DMS53 treated with DMSO at 0.1 percent for 48 hours (cell line): ENCODE results near the gene DENND1A.
A peak's percentile ranks its signal among the peaks of the same experiment; 100 is the strongest.

Experiments used
- DNase-seq: peaks from one replicate; lab custom pipeline; 2025; ENCODE audit not compliant: unreplicated experiment; lab: John Stamatoyannopoulos, UW

DENND1A gene

GRCh38 chr9:123517512-123517911 is 412.4 kb downstream of the DENND1A start:
- no peak for DNase-seq

DNA sequence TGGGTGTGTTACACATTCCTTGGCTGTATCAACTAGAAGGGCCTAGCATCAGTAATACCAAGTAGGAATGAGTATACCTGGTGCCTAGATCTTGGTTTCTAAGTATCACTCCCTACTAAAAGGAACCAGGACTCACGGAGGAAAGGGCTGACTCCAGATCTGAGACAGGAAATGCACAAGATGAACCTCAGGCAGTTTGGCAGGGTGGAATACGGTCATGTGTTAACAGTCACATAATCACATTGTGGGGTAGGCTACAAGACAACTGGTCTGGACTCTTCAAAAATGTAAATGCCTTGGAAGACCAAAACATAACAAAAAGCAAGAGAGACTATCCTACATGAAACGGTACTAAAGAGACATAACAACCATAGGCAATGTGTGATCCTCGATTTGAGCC is 415.2 kb downstream of the DENND1A start:
- no peak for DNase-seq

DNA sequence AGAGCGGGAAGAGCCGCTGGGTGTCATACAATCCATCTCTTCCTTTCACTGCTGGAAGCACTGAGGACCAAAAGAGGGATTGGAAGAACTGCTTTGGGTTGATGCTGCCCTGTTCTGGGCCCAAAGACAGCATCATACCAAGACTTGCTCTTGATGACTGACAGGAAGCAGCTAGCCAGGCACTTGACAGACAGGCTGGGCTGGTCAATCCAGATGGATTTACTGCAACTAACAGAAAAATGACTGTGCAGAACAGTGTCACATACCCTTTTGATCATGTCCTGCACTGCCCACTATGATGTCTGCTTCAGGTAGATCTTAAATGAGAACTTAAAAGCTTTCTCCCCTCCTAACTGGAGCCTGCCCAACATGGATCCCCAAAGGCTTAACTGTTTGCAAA is 416.4 kb downstream of the DENND1A start:
- DNase-seq = peak; percentile 8

- DNase-seq = no peak
Observed at GRCh38 chr9:123511326-123512277, 418.3 kb downstream of the DENND1A start.

GRCh38 chr9:123509646-123510045 is 420.3 kb downstream of the DENND1A start:
- no peak for DNase-seq

- DNase-seq = no peak
Observed at GRCh38 chr9:123508048-123508447, 421.9 kb downstream of the DENND1A start.

- no peak for DNase-seq
Observed at GRCh38 chr9:123505496-123505895, 424.4 kb downstream of the DENND1A start.

DNA sequence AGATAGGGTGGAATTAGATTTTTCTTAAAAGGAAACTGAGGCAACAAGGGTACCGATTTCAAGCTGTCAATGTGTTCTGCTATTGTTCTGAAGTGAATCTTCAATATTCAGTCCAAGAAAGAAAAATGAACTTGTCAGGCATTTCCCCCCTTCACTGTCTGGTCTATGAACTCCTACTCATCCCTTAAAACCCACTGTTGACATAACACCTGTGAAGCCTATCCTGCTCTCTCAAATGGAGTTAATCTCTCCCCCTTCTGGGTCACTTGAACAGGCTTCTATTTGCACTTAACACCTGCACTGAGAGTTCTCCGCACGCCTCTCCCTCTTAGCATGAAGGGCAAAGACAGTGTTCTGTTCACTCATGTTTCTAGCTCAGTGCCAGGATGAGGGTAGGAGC is 429.6 kb downstream of the DENND1A start:
- DNase-seq = no peak

GRCh38 chr9:123497830-123498229 is 432.1 kb downstream of the DENND1A start:
- DNase-seq = no peak

DNA sequence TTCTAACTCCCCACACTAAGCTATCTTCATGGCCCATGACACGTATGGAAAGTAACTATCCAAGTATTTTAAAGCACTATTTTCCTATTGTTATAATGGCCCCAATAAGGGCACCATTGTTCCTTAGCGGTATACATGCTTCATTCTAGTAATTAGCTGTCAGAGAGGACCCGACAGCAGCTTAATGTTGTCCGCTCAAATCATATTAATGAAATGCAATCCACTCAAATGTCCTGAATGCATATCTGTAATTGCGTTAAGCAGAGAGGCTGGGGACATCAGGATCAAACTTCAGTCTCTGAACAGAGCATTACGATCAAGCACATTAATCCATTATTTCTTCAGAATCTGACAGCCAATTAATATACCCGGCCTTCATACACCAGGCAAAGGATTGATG is 434.2 kb downstream of the DENND1A start:
- no peak for DNase-seq

DNA sequence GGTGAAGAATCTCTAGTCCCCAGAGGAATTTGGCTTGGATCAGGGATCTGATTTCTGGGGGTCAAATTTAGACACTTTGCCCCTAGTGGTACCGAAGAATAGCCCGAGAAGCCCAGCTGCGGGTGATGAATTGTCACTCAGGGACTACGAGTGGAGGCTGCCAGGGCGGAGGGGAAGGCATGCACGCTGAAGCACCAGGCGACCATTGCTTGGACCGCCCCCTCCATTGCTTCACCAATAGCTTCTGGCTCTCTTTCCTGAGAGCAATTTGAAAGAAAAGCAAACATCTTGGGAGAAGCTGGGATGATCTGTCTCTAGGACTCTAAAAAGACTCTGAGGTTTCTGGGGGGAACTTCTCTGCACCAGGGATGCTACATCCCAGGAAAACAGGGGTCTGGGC is 436.3 kb downstream of the DENND1A start:
- no peak for DNase-seq

GRCh38 chr9:123490688-123491087 is 439.2 kb downstream of the DENND1A start:
- no peak for DNase-seq

DNA sequence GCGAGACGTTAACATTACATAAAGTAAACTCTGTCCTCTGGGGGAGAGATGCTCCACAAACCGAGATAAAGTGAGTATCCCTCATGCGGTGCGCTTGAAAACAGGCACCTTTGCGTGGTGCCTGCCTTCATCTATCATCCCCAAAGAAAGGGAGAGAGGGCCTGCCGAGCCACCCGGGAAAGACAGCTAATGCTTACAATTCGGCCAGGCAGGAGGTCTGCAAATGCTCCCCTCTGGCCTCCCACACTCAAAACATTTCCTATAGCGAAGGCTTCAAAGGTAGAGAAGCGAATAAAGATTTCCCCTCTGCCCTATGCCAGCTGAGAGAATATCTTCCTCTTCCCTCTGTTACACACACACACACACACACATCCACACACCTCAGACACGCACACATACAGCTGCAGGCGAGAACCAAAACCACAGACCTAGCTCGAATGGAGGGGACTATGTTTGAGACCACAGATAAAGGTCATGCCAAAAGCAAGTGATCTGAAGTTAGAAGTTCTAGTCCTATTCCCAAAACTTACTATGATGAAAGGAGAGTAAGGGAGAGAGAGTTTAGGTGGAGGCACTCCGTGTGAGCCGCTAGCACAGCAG is 441.1 kb downstream of the DENND1A start:
- DNase-seq = no peak

DNA sequence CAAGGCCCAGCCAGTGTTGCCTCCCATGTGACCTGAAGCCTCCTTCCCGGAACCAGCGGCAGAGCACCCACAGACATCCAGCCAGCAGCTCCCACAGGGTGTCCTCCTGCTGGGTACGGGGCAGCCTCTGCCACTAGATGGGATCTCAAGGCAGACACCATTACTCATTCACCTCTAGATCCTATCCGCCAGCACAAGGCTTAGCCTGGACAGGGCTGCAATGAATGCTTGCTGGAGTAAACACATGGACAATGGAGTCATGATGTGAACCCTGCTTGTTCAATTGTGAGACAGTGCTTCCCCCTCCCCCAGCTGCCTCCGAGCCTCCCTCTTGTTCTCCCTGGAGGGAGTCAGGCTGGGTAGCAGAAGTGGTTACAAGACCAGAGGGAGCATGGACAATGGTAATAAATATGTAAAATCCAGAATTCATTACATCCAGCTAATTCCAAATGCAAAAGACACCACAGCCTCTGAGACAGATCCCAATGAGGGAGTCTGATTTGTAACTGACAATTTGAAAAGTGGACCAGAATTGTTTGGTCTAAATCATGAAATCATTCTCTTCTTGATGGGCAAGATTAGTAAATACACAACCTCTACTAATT is 441.9 kb downstream of the DENND1A start:
- no peak for DNase-seq

GRCh38 chr9:123486431-123486830 is 443.5 kb downstream of the DENND1A start:
- no peak for DNase-seq

- no peak for DNase-seq
Observed at GRCh38 chr9:123485216-123485615, 444.7 kb downstream of the DENND1A start.

DNA sequence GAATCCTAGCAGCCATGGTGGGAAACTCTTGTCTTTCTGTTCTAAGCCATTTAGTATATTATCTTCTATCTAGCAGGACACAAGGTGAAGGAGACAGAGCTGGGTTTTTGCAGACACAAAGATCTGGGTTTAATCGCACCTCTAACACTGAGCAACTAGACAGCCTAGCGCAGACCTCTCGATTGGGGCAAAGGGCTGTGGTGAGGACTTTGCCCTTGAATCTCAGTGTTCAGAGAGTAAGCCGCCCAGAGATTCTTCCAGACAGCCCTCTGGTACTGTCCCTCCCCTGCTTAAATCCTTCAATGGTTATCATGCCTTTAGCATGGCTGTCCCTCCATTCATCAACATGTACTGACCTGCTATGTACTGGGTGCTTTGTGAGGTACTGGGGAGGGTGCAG is 445.8 kb downstream of the DENND1A start:
- DNase-seq = no peak

GRCh38 chr9:123483191-123483803 is 446.6 kb downstream of the DENND1A start:
- no peak for DNase-seq

- no peak for DNase-seq
Observed at GRCh38 chr9:123482295-123482968, 447.5 kb downstream of the DENND1A start.

- DNase-seq = no peak
Observed at GRCh38 chr9:123481209-123481865, 448.6 kb downstream of the DENND1A start.

- no peak for DNase-seq
Observed at GRCh38 chr9:123480791-123481190, 449.1 kb downstream of the DENND1A start.
